Keratinocyte (primary cell): ENCODE results near the gene CSRP1. TPM values are rescaled to one million over a fixed set of nuclear protein-coding genes. Genes with fewer than 3 reads are reported as not detected.
A peak's percentile ranks its signal among the peaks of the same experiment; 100 is the strongest.
"Not testable (repeated sequence)": the region's sequence is repeated elsewhere in the genome, so short reads cannot be mapped to it uniquely, and the experiment has no call there.

Experiments used
- DNase-seq: peaks from one replicate; pipeline ENCODE4 v3.0.0-alpha.2; 2011; ENCODE audit warnings: low read depth, missing footprints, low spot score
- FAIRE-seq: peaks from 2 replicates; lab custom pipeline; 2011; peaks lifted over from hg19 to GRCh38; lab: Jason Lieb, UNC
- H2AFZ ChIP-seq: 2 replicates; pipeline ENCODE4 v1.6.0; 2012; ENCODE audit warnings: low read length, control low read depth, inconsistent platforms; ENCODE audit not compliant: control insufficient read depth
- H3K27ac ChIP-seq: 2 replicates; pipeline ENCODE4 v1.5.1; 2011; ENCODE audit warnings: low read length; ENCODE audit not compliant: control insufficient read depth, insufficient read depth
- H3K27me3 ChIP-seq: 3 replicates; pipeline ENCODE4 v1.6.0; 2011; ENCODE audit warnings: low read length; ENCODE audit not compliant: control insufficient read depth, insufficient read depth; ENCODE audit errors: extremely low read depth
- H3K36me3 ChIP-seq, 2 experiments: 2 replicates in 1 of 2; 3 replicates in 1 of 2; pipeline ENCODE4 v1.5.1; 2011; ENCODE audit warnings: low read length in 2 of 2, mild to moderate bottlenecking in 1 of 2; ENCODE audit not compliant: control insufficient read depth in 2 of 2, insufficient read depth in 2 of 2; ENCODE audit errors: extremely low read depth in 1 of 2
- H3K4me1 ChIP-seq: 3 replicates; pipeline ENCODE4 v1.5.1; 2011; ENCODE audit warnings: low read length; ENCODE audit not compliant: control insufficient read depth, insufficient read depth; ENCODE audit errors: extremely low read depth
- H3K4me2 ChIP-seq: 3 replicates; pipeline ENCODE4 v1.6.0; 2011; ENCODE audit warnings: low read depth, low read length; ENCODE audit not compliant: control insufficient read depth, insufficient read depth; ENCODE audit errors: extremely low read depth
- H3K4me3 ChIP-seq, 3 experiments: fragments of 200-600 bp in 1 of 3; sonication (generic) in 1 of 3; 2 replicates in 2 of 3; 3 replicates in 1 of 3; pipeline ENCODE4 v1.5.1; 2011 to 2016; ENCODE audit warnings: low read length in 3 of 3, mild to moderate bottlenecking in 3 of 3, control low read depth in 2 of 3, inconsistent platforms in 1 of 3, low read depth in 1 of 3, mixed read lengths in 1 of 3, mixed run types in 1 of 3, moderate library complexity in 1 of 3; ENCODE audit not compliant: control insufficient read depth in 2 of 3, insufficient read depth in 2 of 3; ENCODE audit errors: extremely low read depth in 1 of 3
- H3K79me2 ChIP-seq: 2 replicates; pipeline ENCODE4 v1.6.0; 2012; ENCODE audit warnings: low read length; ENCODE audit not compliant: control insufficient read depth, insufficient read depth
- H3K9ac ChIP-seq: 3 replicates; pipeline ENCODE4 v1.6.0; 2011; ENCODE audit warnings: low read length; ENCODE audit not compliant: control insufficient read depth, insufficient read depth; ENCODE audit errors: extremely low read depth
- H3K9me1 ChIP-seq: 3 replicates; pipeline ENCODE4 v1.6.0; 2011; ENCODE audit warnings: low read length; ENCODE audit not compliant: control insufficient read depth, insufficient read depth; ENCODE audit errors: extremely low read depth
- H3K9me3 ChIP-seq: 2 replicates; pipeline ENCODE4 v1.5.1; 2012; ENCODE audit warnings: low read depth, low read length; ENCODE audit not compliant: control insufficient read depth
- H4K20me1 ChIP-seq: 3 replicates; pipeline ENCODE4 v1.6.0; 2011; ENCODE audit warnings: low read length; ENCODE audit not compliant: control insufficient read depth, insufficient read depth; ENCODE audit errors: extremely low read depth
- CTCF ChIP-seq, 3 experiments: IDR thresholded peaks in 1 of 3; conservative IDR thresholded peaks in 1 of 3; optimal IDR thresholded peaks in 1 of 3; 2 replicates in 2 of 3; 3 replicates in 1 of 3; pipeline versions ENCODE3 to v1.5.1; 2011; ENCODE audit warnings: low read length in 3 of 3, mild to moderate bottlenecking in 3 of 3, moderate library complexity in 2 of 3, control low read depth in 1 of 3, inconsistent platforms in 1 of 3; ENCODE audit not compliant: insufficient read depth in 2 of 3; ENCODE audit errors: extremely low read depth in 1 of 3
- EZH2 ChIP-seq: IDR thresholded peaks from one replicate; pipeline ENCODE4 v1.6.1; 2012; ENCODE audit warnings: inconsistent platforms, mild to moderate bottlenecking, low read length, moderate library complexity
- dilution Hi-C: fragments of 300-500 bp; cut with MboI; formaldehyde crosslinking; loops from one replicate; pipeline ENCODE4 v1.7.0; 2020; ENCODE audit warnings: low sequenced_read_pairs; ENCODE audit not compliant: extremely low pct_ligation_motif_present
- polyA plus RNA-seq, 5 experiments: library from polyadenylated mRNA; depleted of rRNA in 3 of 5; stranded (reverse) in 3 of 5; stranded (forward) in 1 of 5; unstranded in 1 of 5; fragments of >200 nt; gene quantifications; 1 replicate in 1 of 5; 2 replicates in 3 of 5; 3 replicates in 1 of 5; pipeline versions ENCODE4 v1.2.1 to v1.2.3, GENCODE V29; 2011 to 2012; ENCODE audit warnings: missing spikeins in 2 of 5, low read depth in 1 of 5, low replicate concordance in 1 of 5

CSRP1 gene
- polyA plus RNA-seq, 1 donor (not counting 4 experiments of a cell fraction or from before 2014, with no cell fraction given): 168 TPM

- Histone ChIP-seq H3K36me3 (peaks cover 8 to 13% of the 10 kb centered on the region in 2 experiments), H3K79me2 (no peaks in the 10 kb centered on the region), H3K4me2 (peak overlapping the region; percentile 74), H3K4me1 (peaks cover 47% of the 10 kb centered on the region), H3K9ac (peak overlapping the region; percentile 41), H3K9me1 (no peaks in the 10 kb centered on the region), H3K9me3 (no peaks in the 10 kb centered on the region), H2AFZ (no peak overlapping the region), H4K20me1 (no peaks in the 10 kb centered on the region), H3K4me3 (peak overlapping the region; percentile 5 to 62 (median 22)), H3K27me3 (no peaks in the 10 kb centered on the region), H3K27ac (peak overlapping the region; percentile 45)
- TF ChIP-seq CTCF (optimal IDR thresholded peaks at IDR 0.05 in 1 of 3, IDR thresholded peaks at IDR 0.05 in 1 of 3, conservative IDR thresholded peaks at IDR 0.05 in 1 of 3; ENCODE audit: extremely low read depth in 1 of 3, insufficient read depth in 2 of 3, low read length in 3 of 3) (peak in 1 of 3 experiments; percentile 9), EZH2 (no peak)
- DNase-seq: peak; percentile 82
- dilution Hi-C loops: no loop called here
- FAIRE-seq: no peak
These were observed 26.5 kb downstream of the CSRP1 start for GRCh38 chr1:201480231-201481003.

DNA sequence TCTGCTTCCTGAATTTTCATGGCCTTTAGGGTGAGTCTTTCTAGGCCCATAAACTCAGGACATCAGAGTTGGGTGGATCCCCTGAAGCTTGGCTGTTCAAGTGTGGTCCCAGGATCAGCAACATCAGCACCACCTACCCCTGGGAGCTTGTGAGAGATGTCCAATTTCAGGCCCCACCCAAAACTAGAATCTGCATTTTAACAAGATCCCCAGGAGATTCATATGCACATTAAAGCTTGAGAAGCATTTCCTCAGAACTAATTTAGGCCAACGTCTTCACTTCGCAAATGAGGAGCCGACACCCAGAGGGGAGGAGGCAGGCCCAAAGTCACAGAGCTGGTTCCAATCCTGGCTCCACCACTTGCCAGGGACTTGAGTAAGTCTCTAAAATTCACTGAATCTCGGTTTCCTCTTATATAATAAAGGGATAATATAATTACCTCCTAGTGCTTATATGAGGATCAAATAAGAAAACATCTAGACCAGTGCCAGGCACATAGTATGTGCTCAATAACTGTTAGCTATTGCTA, 27.7 kb downstream of the CSRP1 start:
- dilution Hi-C loops: no loop called here
- no peaks in the 10 kb centered on the region for H3K9me3 ChIP-seq
- DNase-seq: no peak
- H3K4me2 ChIP-seq: no peak overlapping the region
- no peaks in the 10 kb centered on the region for H3K27me3 ChIP-seq
- H3K36me3 ChIP-seq: peaks cover 4 to 5% of the 10 kb centered on the region in 2 experiments
- TF ChIP-seq EZH2: no peak
- TF ChIP-seq CTCF (optimal IDR thresholded peaks at IDR 0.05 in 1 of 3, IDR thresholded peaks at IDR 0.05 in 1 of 3, conservative IDR thresholded peaks at IDR 0.05 in 1 of 3; ENCODE audit: extremely low read depth in 1 of 3, insufficient read depth in 2 of 3, low read length in 3 of 3): no peak
- no peaks in the 10 kb centered on the region for H4K20me1 ChIP-seq
- peaks cover 54% of the 10 kb centered on the region for H3K4me1 ChIP-seq
- H3K9me1 ChIP-seq: no peaks in the 10 kb centered on the region
- H2AFZ ChIP-seq: no peak overlapping the region
- no peak for FAIRE-seq
- no peak overlapping the region for H3K27ac ChIP-seq
- H3K9ac ChIP-seq: no peak overlapping the region
- H3K79me2 ChIP-seq: no peaks in the 10 kb centered on the region
- no peak overlapping the region for H3K4me3 ChIP-seq

DNA sequence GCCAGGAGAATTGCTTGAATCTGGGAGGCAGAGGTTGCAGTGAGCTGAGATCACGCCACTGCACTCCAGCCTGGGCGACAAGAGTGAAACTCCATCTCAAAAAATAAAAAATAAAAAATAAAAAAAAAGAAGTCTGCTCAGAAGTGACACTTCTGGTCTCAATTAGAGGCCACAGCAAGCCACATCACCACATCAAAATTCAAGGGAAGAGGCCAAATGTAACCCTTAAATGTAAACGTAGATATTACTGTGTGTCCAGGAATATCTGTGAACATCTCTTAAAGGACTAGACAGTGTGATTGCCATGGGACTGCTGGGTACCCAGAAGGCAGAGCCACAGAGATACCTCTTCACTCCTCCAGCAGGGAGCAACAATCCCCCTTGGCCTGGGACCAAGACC, 28.3 kb downstream of the CSRP1 start:
- DNase-seq, H3K9me3 ChIP-seq, H3K4me3 ChIP-seq, H3K27me3 ChIP-seq, H3K36me3 ChIP-seq, H3K27ac ChIP-seq, H3K9me1 ChIP-seq, H4K20me1 ChIP-seq, H3K9ac ChIP-seq, FAIRE-seq, H3K79me2 ChIP-seq, H3K4me2 ChIP-seq, dilution Hi-C loops, H2AFZ ChIP-seq: not testable (repeated sequence)
- H3K4me1 ChIP-seq: peaks cover 54% of the 10 kb centered on the region
